GM08714 (cell line): ENCODE data around the gene D2HGDH.
"Not testable (repeated sequence)": the region's sequence is repeated elsewhere in the genome, so short reads cannot be mapped to it uniquely, and the experiment has no call there.

Experiments used
- H3K4me3 ChIP-seq: fragments of 200-500 bp; sonication (Bioruptor generic); 2 replicates; pipeline ENCODE4 v1.5.1; 2014; ENCODE audit warnings: mild to moderate bottlenecking, low read length, inconsistent platforms
- ZNF274 ChIP-seq: IDR thresholded peaks from 2 replicates; pipeline ENCODE4 v1.6.1; 2012; ENCODE audit warnings: mild to moderate bottlenecking, low read depth, low read length

Gene D2HGDH

GRCh38 chr2:241775223-241776177, 41.1 kb downstream of the D2HGDH start:
- TF ChIP-seq ZNF274: no peak
- no peak overlapping the region for H3K4me3 ChIP-seq

DNA sequence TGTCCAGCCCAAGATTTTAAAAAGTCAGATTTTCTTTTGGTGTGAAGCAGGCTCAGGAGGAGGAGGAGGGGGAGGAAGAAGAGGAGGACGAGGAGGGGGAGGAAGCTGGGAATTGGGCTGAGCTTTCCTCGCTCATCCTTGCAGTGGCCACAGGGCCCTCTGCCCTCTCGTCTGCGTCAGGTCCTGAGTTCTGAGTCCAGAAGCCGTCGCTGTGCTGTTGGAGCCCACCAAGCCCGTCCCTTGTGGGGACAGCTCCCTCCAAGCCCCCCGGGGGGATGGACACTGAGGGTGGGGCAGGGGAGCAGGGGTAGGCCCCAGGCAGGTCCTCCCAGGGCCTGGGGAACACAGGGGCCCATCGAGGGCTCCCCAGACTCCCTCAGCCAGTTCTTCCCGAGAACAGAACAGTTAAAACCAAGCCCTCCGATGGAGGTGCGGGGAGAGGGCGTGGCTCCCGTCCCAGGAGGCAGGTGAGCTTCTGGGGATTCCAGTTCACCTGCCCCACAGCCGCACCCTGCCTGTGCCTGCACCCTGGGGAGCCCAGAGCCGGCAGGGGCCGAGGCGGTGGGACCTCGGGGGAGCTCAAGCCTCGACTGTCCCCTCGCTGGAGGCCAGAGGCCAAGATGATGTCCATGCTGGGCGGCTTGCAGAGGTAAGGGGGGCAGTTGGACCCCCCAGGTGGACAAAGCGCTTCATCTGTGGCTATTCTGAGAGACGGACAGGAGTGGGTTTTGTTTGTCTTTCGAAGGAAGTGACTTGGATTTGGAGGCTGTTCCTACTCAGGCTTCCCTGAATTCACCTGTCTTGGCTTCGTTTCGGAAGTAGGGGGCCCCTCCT, 42.1 kb downstream of the D2HGDH start, which contains the start of gene GAL3ST2:
Gene GAL3ST2, plus strand, starts transcription at position 487 of the 834 bp plus-strand sequence. Its CDS starts 134 bp downstream, at position 621.
- TF ChIP-seq ZNF274: no peak
- H3K4me3 ChIP-seq: no peak within 1 kb of the TSS

DNA sequence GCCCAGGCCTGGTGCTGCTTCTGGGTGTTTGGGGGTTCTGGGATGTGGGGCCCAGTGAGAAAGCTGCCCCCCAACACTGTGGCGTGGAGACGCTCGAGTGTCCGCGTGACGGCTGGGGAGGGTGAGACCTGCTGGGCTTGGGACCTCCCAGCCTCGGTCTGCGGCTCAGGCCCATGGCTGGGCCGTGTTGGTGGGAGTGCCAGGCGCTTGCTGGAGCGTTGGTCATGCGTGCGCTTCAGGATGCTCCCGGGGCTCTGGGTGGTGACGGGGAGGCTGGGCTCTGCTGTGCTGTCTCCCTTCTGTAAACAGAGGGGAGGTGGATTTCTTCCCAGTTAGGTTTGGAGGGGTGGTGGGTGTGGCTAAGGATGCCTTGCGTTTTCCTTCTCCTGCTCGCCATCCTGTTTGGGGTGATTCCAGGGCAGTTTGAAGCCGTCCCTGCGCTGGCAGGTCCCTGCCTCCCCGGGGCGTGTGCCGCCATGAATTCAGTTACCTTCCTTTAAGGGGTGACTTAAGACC, 42.8 kb downstream of the D2HGDH start:
- H3K4me3 ChIP-seq: no peak overlapping the region
- TF ChIP-seq ZNF274: no peak

GRCh38 chr2:241777686-241778627, 43.5 kb downstream of the D2HGDH start:
- no peak for TF ChIP-seq ZNF274
- no peak overlapping the region for H3K4me3 ChIP-seq

- H3K4me3 ChIP-seq: no peak overlapping the region
- TF ChIP-seq ZNF274: no peak
Measured at GRCh38 chr2:241780939-241781569, 46.6 kb downstream of the D2HGDH start.

DNA sequence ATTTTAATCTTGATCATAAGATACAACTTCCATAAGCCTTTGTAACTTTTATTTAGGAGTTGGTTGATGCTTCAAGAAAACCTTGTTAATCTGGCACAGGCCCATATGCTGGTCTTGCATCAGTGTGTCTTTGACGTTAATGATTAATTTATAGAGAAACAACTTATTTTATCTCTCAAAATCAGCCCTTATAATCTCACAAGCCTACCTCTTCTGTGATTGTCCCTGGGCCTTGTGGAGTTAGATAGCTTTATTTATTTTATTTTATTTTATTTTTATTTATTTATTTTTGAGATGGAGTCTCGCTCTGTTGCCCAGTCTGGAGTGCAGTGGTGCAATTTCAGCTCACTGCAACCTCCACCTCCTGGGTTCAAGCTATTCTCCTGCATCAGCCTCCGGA, 47.6 kb downstream of the D2HGDH start:
- not testable (repeated sequence) for H3K4me3 ChIP-seq

DNA sequence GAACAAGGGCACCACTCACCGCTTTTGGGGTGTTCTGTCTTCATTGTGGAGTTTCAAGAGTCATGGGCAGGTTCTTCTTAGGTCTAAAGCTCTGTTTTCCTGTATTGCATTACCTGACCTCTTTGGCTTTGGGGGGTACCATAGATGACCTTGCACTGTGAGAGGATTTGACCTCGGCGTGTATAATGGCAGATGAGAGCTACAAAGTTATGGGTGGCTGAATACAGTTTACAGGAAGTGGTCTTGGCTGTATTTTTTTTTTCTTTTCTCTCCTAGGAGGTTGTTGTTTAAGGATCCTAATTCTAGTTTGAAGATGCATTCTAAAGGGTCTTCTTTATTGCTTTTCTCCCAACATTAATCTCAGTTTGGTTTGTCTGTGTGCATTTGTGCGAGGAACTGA, 53.7 kb downstream of the D2HGDH start:
- no peak for TF ChIP-seq ZNF274

GRCh38 chr2:241788572-241788971, 54.1 kb downstream of the D2HGDH start:
- H3K4me3 ChIP-seq: no peak overlapping the region
- TF ChIP-seq ZNF274: no peak

More for the DNA sequence above, 53.7 kb downstream of the D2HGDH start:
- no peak overlapping the region for H3K4me3 ChIP-seq

DNA sequence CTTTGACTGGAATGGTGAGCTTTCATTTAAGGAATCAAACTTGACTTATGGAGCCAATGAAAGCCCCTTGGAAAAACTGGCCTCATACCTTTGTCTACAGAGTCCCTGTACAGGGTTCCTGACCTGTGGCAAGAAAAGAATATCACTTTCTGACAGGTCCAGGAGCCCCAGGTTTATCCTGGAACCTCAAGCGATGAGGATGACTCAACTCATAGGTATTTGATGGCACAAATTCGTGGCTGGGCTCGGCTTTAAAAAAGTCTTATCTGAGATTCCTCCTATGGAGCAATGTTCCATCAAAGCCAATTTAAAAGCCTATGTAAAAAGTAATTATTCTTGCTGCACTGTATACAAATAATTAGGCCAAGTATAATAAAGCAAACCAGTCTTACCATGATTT, 57.0 kb downstream of the D2HGDH start:
- H3K4me3 ChIP-seq: not testable (repeated sequence)

GRCh38 chr2:241793385-241793784, 59.0 kb downstream of the D2HGDH start:
- no peak for TF ChIP-seq ZNF274
- H3K4me3 ChIP-seq: no peak overlapping the region

GRCh38 chr2:241794250-241794823, 59.9 kb downstream of the D2HGDH start:
- H3K4me3 ChIP-seq: no peak overlapping the region
- no peak for TF ChIP-seq ZNF274

DNA sequence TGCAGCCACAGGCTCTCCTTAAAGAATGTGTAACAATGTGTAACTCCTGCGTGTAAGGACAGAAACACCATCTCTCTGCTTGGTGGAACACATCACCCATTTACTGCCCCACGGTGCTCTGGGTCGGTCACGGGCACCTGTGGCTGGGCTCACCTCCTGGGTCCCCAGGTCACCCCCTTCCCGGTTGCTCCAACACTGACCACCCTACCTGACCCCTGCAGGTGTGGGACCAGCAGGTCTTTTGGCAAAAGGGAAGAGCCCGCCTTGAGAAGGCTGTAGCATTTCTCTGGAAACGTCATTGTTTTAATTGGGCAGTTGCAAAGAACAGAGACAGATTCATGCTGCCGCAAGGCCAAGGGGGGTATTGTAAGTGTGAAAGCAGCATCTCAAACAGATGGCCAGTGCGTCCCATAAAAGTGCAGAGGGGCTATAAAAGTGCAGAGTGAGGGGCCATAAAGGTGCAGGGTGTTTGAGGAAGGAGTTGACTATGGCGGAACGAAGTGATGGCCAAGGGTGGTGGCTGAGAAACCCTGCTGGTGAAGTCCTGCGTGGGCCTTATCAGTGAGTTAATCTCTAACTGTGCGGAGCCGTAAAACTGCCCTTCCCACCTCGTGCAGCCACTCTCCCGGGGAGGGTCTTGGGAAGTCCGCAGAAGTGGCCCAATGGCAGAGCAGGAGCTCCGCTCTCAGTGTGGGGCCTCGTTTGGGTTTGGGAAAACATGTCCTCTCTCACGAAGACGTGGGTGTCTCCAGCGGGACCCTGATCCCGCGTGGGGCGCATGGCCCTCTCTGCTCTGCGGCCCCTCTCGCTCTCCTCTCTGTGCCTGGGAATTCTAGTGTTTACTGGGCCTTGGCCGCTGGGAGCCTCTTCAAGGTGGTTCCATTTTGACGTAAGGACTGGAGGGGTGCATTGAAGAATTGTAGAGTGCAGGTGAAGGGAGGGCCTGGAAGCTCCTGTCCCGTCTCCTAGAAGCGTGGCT, 60.9 kb downstream of the D2HGDH start:
- no peak overlapping the region for H3K4me3 ChIP-seq
- no peak for TF ChIP-seq ZNF274
